ENCODE data around the gene PPP2R1A. TPM values are rescaled to one million over a fixed set of nuclear protein-coding genes. Genes with fewer than 3 reads are reported as not detected.
"Not testable (repeated sequence)": the region's sequence is repeated elsewhere in the genome, so short reads cannot be mapped to it uniquely, and the experiment has no call there.

Gene PPP2R1A
- total RNA-seq, 2 donors from 2014 or later: 273 to 378 TPM

DNA sequence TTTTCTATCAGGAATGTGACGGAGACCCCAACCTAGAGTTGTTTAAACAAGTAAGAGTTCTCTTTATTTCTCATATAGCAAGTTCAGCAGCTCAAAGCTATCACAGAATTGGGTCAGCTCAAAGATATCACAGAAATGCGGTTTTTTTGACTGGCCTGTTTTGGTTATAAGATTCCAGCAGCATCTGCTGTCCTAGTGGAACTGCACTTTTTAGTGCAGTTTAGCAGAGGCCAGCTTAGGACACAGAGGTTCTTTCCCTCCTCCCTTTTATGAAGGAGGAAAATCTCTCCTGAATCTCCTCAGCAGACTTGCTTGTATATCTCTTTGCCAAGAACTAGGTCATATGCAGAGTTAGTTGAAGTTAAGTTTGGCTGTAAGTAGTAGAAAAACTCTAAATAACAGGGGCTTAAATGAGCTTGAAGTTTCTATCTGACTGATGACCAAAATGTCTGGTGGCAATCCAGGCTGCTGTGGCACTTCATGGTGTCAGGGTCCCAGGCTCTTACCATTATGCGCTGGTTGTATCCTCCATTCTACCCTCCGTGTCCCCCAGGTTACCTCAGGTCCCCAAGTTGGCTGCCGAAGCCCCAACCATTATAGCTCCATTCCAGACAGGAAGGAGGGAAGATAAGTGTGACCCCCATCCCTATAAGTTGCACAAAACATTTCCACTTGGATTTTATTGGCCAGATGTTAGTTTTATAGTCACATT lies 6.6 kb downstream of the PPP2R1A start:
- no peak overlapping the region for H3K4me3 ChIP-seq
- no peak overlapping the region for H3K9ac ChIP-seq (ENCODE audit: low read depth in 2 of 2, low read length in 2 of 2)
- TF ChIP-seq, protein P1, sequence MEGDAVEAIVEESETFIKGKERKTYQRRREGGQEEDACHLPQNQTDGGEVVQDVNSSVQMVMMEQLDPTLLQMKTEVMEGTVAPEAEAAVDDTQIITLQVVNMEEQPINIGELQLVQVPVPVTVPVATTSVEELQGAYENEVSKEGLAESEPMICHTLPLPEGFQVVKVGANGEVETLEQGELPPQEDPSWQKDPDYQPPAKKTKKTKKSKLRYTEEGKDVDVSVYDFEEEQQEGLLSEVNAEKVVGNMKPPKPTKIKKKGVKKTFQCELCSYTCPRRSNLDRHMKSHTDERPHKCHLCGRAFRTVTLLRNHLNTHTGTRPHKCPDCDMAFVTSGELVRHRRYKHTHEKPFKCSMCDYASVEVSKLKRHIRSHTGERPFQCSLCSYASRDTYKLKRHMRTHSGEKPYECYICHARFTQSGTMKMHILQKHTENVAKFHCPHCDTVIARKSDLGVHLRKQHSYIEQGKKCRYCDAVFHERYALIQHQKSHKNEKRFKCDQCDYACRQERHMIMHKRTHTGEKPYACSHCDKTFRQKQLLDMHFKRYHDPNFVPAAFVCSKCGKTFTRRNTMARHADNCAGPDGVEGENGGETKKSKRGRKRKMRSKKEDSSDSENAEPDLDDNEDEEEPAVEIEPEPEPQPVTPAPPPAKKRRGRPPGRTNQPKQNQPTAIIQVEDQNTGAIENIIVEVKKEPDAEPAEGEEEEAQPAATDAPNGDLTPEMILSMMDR (IDR thresholded peaks at IDR 0.05): no peak
- intact Hi-C loops (cut with DNase I): no loop called here
- no peaks in the 10 kb centered on the region for H3K9me3 ChIP-seq
- no peak overlapping the region for H3K27ac ChIP-seq
- no peaks in the 10 kb centered on the region for H3K27me3 ChIP-seq
- no peaks in the 10 kb centered on the region for H3K36me3 ChIP-seq
- DNase-seq: no peak
- H3K4me1 ChIP-seq: peaks cover 8% of the 10 kb centered on the region

DNA sequence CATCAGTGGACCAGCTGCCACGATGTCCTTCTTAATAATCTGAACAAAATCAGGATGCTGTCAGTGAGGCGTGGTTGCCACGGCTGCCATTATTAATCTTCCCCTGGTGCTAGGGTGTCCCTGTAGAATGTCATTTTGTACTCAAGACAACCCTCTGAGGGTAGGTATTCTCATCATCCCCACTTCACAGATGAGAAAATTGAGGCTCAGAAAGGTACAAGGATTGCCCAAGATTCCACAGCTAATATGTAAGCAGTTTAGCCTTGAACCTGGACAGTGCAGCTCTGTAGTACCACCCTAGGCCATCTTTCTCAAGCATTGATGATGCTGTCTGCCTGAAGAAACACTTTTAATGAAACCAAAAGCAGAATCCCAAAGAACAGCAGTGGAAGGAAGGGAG lies 8.1 kb downstream of the PPP2R1A start:
- no peaks in the 10 kb centered on the region for H3K4me1 ChIP-seq
- peaks cover 13% of the 10 kb centered on the region for H3K36me3 ChIP-seq
- intact Hi-C loops (cut with DNase I): no loop called here
- no peak overlapping the region for H3K9ac ChIP-seq (ENCODE audit: low read depth in 2 of 2, low read length in 2 of 2)
- H3K27me3 ChIP-seq: no peaks in the 10 kb centered on the region
- no peak overlapping the region for H3K27ac ChIP-seq
- TF ChIP-seq, protein P1 (IDR thresholded peaks at IDR 0.05): no peak
- DNase-seq: no peak
- H3K9me3 ChIP-seq: no peaks in the 10 kb centered on the region
- H3K4me3 ChIP-seq: no peak overlapping the region

GRCh38 chr19:52198678-52199077 lies 8.8 kb downstream of the PPP2R1A start:
- Histone ChIP-seq H3K27me3 (no peaks in the 10 kb centered on the region), H3K9ac (ENCODE audit: low read depth in 2 of 2, low read length in 2 of 2) (no peak overlapping the region), H3K9me3 (no peaks in the 10 kb centered on the region), H3K4me3 (no peak overlapping the region), H3K4me1 (no peaks in the 10 kb centered on the region), H3K27ac (no peak overlapping the region), H3K36me3 (peaks cover 20% of the 10 kb centered on the region)
- TF ChIP-seq, protein P1 (IDR thresholded peaks at IDR 0.05): no peak
- intact Hi-C loops (cut with DNase I): no loop called here
- DNase-seq: no peak

DNA sequence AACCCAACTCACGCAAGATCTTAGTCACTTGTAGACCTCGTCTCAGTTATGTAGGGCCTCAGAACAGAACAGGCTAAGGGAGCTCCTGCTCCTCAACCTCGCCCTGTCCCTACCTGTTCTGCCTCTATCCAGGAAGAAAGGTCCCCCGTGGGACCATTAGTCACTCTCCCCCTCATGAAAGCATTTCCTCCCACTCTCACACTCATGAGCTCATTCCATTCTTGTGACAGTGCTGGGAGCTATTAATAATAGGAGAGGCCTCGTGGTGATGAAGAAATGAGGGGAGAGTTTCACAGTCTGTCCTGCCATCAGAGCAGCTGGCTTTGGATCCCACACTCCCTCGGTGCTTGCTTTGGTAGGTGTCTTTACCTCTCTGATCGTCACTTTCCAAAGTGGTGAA lies 10.2 kb downstream of the PPP2R1A start:
- H3K27me3 ChIP-seq: no peaks in the 10 kb centered on the region
- H3K4me1 ChIP-seq: no peaks in the 10 kb centered on the region
- intact Hi-C loops (cut with DNase I): no loop called here
- DNase-seq: no peak
- no peak overlapping the region for H3K4me3 ChIP-seq
- H3K9ac ChIP-seq (ENCODE audit: low read depth in 2 of 2, low read length in 2 of 2): no peak overlapping the region
- H3K9me3 ChIP-seq: no peaks in the 10 kb centered on the region
- TF ChIP-seq, protein P1 (IDR thresholded peaks at IDR 0.05): no peak
- no peak overlapping the region for H3K27ac ChIP-seq
- peaks cover 28% of the 10 kb centered on the region for H3K36me3 ChIP-seq

DNA sequence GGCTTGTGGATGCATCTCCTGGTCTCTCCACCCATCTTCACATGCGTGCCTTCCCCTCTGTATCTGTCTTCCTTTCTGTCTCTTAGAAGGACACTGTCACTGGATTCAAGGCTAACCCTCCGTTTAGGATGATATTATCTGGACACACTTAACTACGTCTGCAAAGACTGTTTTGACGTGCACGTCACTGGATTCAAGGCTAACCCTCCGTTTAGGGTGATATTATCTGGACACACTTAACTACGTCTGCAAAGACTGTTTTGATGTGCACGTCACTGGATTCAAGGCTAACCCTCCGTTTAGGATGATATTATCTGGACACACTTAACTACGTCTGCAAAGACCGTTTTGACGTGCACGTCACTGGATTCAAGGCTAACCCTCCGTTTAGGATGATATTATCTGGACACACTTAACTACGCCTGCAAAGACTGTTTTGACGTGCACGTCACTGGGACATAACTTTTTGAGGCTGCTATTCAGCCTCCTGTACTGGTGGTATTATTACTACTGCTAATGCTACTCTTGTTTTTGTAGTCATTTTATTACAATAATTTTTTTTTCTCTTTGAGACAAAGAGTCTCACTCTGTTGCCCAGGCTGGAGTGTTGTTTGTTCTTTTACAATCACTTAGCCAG lies 11.0 kb downstream of the PPP2R1A start:
- H3K27me3 ChIP-seq; H3K4me3 ChIP-seq; H3K4me1 ChIP-seq; H3K9ac ChIP-seq (ENCODE audit: low read depth in 2 of 2, low read length in 2 of 2); DNase-seq; intact Hi-C loops (cut with DNase I); H3K27ac ChIP-seq; H3K9me3 ChIP-seq: not testable (repeated sequence)
- peaks cover 31% of the 10 kb centered on the region for H3K36me3 ChIP-seq

GRCh38 chr19:52206481-52206880 lies 16.6 kb downstream of the PPP2R1A start:
- Histone ChIP-seq H3K27me3 (no peaks in the 10 kb centered on the region), H3K9me3 (no peaks in the 10 kb centered on the region), H3K4me1 (no peaks in the 10 kb centered on the region), H3K27ac (no peak overlapping the region), H3K9ac (ENCODE audit: low read depth in 2 of 2, low read length in 2 of 2) (no peak overlapping the region), H3K4me3 (no peak overlapping the region), H3K36me3 (peaks cover 50% of the 10 kb centered on the region)
- intact Hi-C loops (cut with DNase I): no loop called here
- DNase-seq: no peak
- TF ChIP-seq, protein P1 (IDR thresholded peaks at IDR 0.05): no peak
